ENCODE data around the gene SRP54. TPM values are rescaled to one million over a fixed set of nuclear protein-coding genes. Genes with fewer than 3 reads are reported as not detected.
A peak's percentile ranks its signal among the peaks of the same experiment; 100 is the strongest.

SRP54 gene
- total RNA-seq, 1 experiment from 2014 or later: 44.5 TPM

- Histone ChIP-seq H3K79me2 (ENCODE audit: low read depth) (peaks cover 7% of the 10 kb centered on the region), H3K9me3 (ENCODE audit: insufficient read depth, low read depth) (no peaks in the 10 kb centered on the region), H3K4me2 (no peak overlapping the region), H4K20me1 (ENCODE audit: insufficient read depth) (no peaks in the 10 kb centered on the region), H3K36me3 (ENCODE audit: low read depth) (no peaks in the 10 kb centered on the region), H3K27ac (no peak overlapping the region), H3K4me3 (no peak overlapping the region), H3F3A (ENCODE audit: insufficient read depth, low read depth) (peaks cover 11% of the 10 kb centered on the region), H3K9me2 (ENCODE audit: insufficient read depth) (no peaks in the 10 kb centered on the region), H2AFZ (no peak overlapping the region), H3K27me3 (ENCODE audit: insufficient read depth, low read depth) (no peaks in the 10 kb centered on the region), H3K4me1 (replicated peaks; ENCODE audit: insufficient read depth) (peaks cover 14% of the 10 kb centered on the region)
- CTCF ChIA-PET: interaction anchor here (0.5 kb wide), 1 partner anchor 296 kb away, joined by 4 read pairs; no protein-coding TSS in a partner anchor
- TF ChIP-seq, protein P1, sequence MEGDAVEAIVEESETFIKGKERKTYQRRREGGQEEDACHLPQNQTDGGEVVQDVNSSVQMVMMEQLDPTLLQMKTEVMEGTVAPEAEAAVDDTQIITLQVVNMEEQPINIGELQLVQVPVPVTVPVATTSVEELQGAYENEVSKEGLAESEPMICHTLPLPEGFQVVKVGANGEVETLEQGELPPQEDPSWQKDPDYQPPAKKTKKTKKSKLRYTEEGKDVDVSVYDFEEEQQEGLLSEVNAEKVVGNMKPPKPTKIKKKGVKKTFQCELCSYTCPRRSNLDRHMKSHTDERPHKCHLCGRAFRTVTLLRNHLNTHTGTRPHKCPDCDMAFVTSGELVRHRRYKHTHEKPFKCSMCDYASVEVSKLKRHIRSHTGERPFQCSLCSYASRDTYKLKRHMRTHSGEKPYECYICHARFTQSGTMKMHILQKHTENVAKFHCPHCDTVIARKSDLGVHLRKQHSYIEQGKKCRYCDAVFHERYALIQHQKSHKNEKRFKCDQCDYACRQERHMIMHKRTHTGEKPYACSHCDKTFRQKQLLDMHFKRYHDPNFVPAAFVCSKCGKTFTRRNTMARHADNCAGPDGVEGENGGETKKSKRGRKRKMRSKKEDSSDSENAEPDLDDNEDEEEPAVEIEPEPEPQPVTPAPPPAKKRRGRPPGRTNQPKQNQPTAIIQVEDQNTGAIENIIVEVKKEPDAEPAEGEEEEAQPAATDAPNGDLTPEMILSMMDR (conservative IDR thresholded peaks at IDR 0.05): no peak
- TF ChIP-seq EZH2 (IDR thresholded peaks at IDR 0.05; ENCODE audit: low read depth): no peak
- no peak for DNase-seq
- BruUV-seq (replicated peaks): no TSS peak
- intact Hi-C loops (cut with micrococcal nuclease; ENCODE audit: unreplicated experiment): no loop called here
- POLR2A ChIA-PET (ENCODE audit: unreplicated experiment): no interaction called here
These were observed 59.8 kb downstream of the SRP54 start for GRCh38 chr14:35042632-35043031.

GRCh38 chr14:35043046-35043445 is 60.3 kb downstream of the SRP54 start:
- no peaks in the 10 kb centered on the region for H3K27me3 ChIP-seq (ENCODE audit: insufficient read depth, low read depth)
- no peak overlapping the region for H3K4me2 ChIP-seq
- no peak overlapping the region for H2AFZ ChIP-seq
- H3F3A ChIP-seq (ENCODE audit: insufficient read depth, low read depth): peaks cover 11% of the 10 kb centered on the region
- BruUV-seq (replicated peaks): no TSS peak
- no peak for DNase-seq
- peaks cover 12% of the 10 kb centered on the region for H3K79me2 ChIP-seq (ENCODE audit: low read depth)
- H3K27ac ChIP-seq: no peak overlapping the region
- CTCF ChIA-PET: interaction anchor here (0.5 kb wide), 1 partner anchor 296 kb away, joined by 4 read pairs; no protein-coding TSS in a partner anchor
- intact Hi-C loops (cut with micrococcal nuclease; ENCODE audit: unreplicated experiment): no loop called here
- peaks cover 16% of the 10 kb centered on the region for H3K4me1 ChIP-seq (replicated peaks; ENCODE audit: insufficient read depth)
- TF ChIP-seq, protein P1 (conservative IDR thresholded peaks at IDR 0.05): no peak
- TF ChIP-seq EZH2 (IDR thresholded peaks at IDR 0.05; ENCODE audit: low read depth): no peak
- no peak overlapping the region for H3K4me3 ChIP-seq
- no peaks in the 10 kb centered on the region for H3K9me2 ChIP-seq (ENCODE audit: insufficient read depth)
- no peaks in the 10 kb centered on the region for H3K9me3 ChIP-seq (ENCODE audit: insufficient read depth, low read depth)
- POLR2A ChIA-PET (ENCODE audit: unreplicated experiment): no interaction called here
- H4K20me1 ChIP-seq (ENCODE audit: insufficient read depth): no peaks in the 10 kb centered on the region
- H3K36me3 ChIP-seq (ENCODE audit: low read depth): no peaks in the 10 kb centered on the region

DNA sequence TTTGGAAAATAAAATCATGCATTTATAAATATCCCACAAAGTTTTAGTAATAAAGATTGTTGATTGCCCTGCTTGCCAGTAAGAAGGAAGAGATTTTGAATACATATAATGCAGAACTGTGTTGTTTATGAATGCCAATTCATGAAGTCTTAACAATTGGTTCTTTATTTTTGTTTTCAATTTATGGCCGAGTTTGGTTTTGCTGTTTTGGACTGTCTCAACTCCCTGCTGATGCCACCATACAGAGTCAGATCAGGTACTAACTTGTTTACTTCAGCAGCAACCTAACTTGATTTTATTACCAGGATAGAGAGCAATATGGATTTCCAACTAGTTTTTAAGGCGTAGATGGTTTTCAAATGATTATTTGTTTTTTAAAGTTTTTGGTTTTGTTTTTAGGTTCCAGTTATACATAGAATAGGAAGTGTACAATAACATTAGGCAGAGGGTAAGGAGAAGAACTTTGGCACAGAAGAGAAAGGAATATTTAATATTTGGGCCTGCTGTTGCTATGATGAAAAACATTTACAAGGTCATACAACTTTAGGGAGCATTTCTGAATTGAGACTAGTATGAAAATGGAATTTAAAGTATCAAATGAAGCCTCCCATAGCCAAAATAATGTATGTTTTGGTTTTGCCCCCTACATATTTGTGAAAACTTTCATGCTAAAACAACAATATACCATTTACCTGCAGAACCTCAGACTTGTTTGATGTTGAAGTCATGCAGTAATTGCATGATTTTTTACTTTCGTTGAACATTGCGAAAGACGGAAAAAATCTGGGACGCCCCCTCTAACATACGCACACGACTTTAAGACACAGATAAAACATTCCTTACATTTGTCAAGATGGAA is 62.4 kb downstream of the SRP54 start:
- POLR2A ChIA-PET (ENCODE audit: unreplicated experiment): interaction anchor here (0.6 to 0.8 kb wide), 4 partner anchors 74 to 371 kb away, joined by 4 to 5 read pairs (median 4); partner anchors contain the start of gene BAZ1A
- Histone ChIP-seq H3F3A (ENCODE audit: insufficient read depth, low read depth) (peaks cover 11% of the 10 kb centered on the region), H3K4me3 (peak overlapping the region; percentile 87), H3K9me2 (ENCODE audit: insufficient read depth) (no peaks in the 10 kb centered on the region), H3K4me2 (peak overlapping the region; percentile 97), H3K27me3 (ENCODE audit: insufficient read depth, low read depth) (no peaks in the 10 kb centered on the region), H3K79me2 (ENCODE audit: low read depth) (peaks cover 20% of the 10 kb centered on the region), H3K4me1 (replicated peaks; ENCODE audit: insufficient read depth) (peaks cover 16% of the 10 kb centered on the region), H4K20me1 (ENCODE audit: insufficient read depth) (no peaks in the 10 kb centered on the region), H3K36me3 (ENCODE audit: low read depth) (no peaks in the 10 kb centered on the region), H3K27ac (peak overlapping the region; percentile 76), H2AFZ (peak overlapping the region; percentile 99), H3K9me3 (ENCODE audit: insufficient read depth, low read depth) (no peaks in the 10 kb centered on the region)
- no peak for DNase-seq
- CTCF ChIA-PET: no interaction called here
- no peak for TF ChIP-seq EZH2 (IDR thresholded peaks at IDR 0.05; ENCODE audit: low read depth)
- TF ChIP-seq, protein P1 (conservative IDR thresholded peaks at IDR 0.05): no peak
- intact Hi-C loops (cut with micrococcal nuclease; ENCODE audit: unreplicated experiment): loop anchor here (5.0 kb wide), 4 partner anchors 247 to 782 kb away; partner anchors contain the start of genes BRMS1L and PSMA6
- TSS peak; percentile 87 for BruUV-seq (replicated peaks)

All from PC-9 (cell line).